Activated naive CD8-positive, alpha-beta T cell treated with anti-CD3 and anti-CD28 coated beads for 36 hours (primary cell): ENCODE results near the gene ALOX12B. TPM values are rescaled to one million over a fixed set of nuclear protein-coding genes. Genes with fewer than 3 reads are reported as not detected.
"Not testable (repeated sequence)": the region's sequence is repeated elsewhere in the genome, so short reads cannot be mapped to it uniquely, and the experiment has no call there.

Experiments
- DNase-seq: peaks from one replicate; pipeline ENCODE4 v3.0.0; 2021
- H3K27ac Mint-ChIP-seq: one replicate; pipeline ENCODE4 v1.8.0; 2022; ENCODE audit warnings: mild to moderate bottlenecking, moderate library complexity, mixed read lengths
- H3K27me3 Mint-ChIP-seq: one replicate; pipeline ENCODE4 v1.8.0; 2022; ENCODE audit warnings: mild to moderate bottlenecking, mixed read lengths
- H3K36me3 Mint-ChIP-seq: one replicate; pipeline ENCODE4 v1.8.0; 2021; ENCODE audit warnings: mild to moderate bottlenecking, mixed read lengths
- H3K4me1 Mint-ChIP-seq: one replicate; pipeline ENCODE4 v1.8.0; 2021; ENCODE audit warnings: mixed read lengths
- H3K4me3 Mint-ChIP-seq: one replicate; pipeline ENCODE4 v1.8.0; 2022; ENCODE audit warnings: mild to moderate bottlenecking, moderate library complexity, mixed read lengths
- H3K9me3 Mint-ChIP-seq: one replicate; pipeline ENCODE4 v1.8.0; 2022; ENCODE audit warnings: mixed read lengths
- total RNA-seq, 2 experiments: library from RNA; stranded (reverse); gene quantifications; one replicate each; pipeline ENCODE4 v1.2.3, GENCODE V29; 2021

ALOX12B gene
- total RNA-seq, 2 experiments from 2014 or later: 3.7 to 4.1 TPM

DNA sequence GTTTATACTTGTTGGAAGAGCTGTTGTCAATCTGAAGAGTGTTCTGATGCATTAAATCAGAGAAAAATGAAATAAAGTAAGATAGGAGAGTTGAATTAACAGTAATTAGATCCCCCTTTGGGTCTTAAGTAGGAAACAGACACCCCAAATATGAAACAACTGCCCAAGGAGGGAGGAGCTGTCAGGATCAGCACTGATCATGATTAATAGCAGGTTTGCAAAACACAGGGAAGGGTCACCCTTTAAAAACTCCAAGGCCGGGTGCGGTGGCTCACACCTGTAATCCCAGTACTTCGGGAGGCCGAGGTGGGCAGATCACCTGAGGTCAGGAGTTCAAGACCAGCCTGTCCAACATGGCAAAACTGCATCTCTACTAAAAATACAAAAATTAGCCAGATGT lies 19.5 kb upstream of the ALOX12B start:
- not testable (repeated sequence) for H3K4me1 Mint-ChIP-seq, H3K27me3 Mint-ChIP-seq

DNA sequence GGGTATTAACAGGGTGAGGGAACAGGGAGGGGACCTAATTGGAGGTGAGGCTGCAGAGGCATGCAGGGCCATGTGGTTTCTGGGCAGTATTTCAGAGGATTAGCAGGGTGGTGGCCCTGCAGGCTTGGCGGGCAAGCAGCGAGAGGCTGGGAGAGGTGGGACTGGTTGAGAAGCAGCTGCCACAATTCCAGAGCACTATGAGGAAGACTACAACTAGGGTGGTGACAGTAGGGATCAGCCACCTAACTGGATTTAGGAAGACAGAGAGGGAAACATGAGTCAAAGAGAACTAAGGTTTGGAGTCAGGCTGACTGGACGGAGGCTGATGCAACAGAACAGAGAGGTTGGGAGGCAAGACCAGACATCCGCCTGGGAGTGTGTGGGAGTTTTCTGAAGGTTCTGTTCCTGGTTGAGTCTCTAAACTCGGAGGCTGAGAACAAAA lies 18.5 kb upstream of the ALOX12B start:
- no peak for DNase-seq
- H3K9me3 Mint-ChIP-seq: no peaks in the 10 kb centered on the region
- H3K4me1 Mint-ChIP-seq: peaks cover 2% of the 10 kb centered on the region
- no peak overlapping the region for H3K4me3 Mint-ChIP-seq
- H3K27me3 Mint-ChIP-seq: no peaks in the 10 kb centered on the region
- H3K27ac Mint-ChIP-seq: no peak overlapping the region
- no peaks in the 10 kb centered on the region for H3K36me3 Mint-ChIP-seq

More for the DNA sequence above, 19.5 kb upstream of the ALOX12B start:
- H3K27ac Mint-ChIP-seq, DNase-seq, H3K4me3 Mint-ChIP-seq, H3K9me3 Mint-ChIP-seq, H3K36me3 Mint-ChIP-seq: not testable (repeated sequence)

DNA sequence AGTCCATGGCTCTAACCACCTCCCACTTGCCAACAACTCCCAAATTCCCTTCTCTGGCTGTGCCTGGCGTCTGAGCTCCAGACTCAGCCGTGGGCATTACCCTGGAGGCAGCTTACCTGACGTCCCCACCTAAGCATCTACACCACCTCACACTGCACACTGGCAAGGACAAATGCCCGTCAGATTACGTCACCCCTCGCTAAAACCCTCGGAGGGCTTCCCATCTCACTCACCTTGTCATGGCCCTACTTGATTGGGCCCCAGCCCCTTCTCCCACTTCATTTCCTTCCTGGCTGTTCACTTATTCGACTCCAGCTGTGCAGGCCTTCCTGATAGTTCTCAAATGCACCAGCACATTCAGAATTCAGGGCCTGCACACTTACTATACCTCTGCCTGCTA lies 17.4 kb upstream of the ALOX12B start:
- H3K27me3 Mint-ChIP-seq: no peaks in the 10 kb centered on the region
- no peak for DNase-seq
- no peaks in the 10 kb centered on the region for H3K4me1 Mint-ChIP-seq
- H3K4me3 Mint-ChIP-seq: no peak overlapping the region
- no peaks in the 10 kb centered on the region for H3K9me3 Mint-ChIP-seq
- H3K27ac Mint-ChIP-seq: no peak overlapping the region
- no peaks in the 10 kb centered on the region for H3K36me3 Mint-ChIP-seq

DNA sequence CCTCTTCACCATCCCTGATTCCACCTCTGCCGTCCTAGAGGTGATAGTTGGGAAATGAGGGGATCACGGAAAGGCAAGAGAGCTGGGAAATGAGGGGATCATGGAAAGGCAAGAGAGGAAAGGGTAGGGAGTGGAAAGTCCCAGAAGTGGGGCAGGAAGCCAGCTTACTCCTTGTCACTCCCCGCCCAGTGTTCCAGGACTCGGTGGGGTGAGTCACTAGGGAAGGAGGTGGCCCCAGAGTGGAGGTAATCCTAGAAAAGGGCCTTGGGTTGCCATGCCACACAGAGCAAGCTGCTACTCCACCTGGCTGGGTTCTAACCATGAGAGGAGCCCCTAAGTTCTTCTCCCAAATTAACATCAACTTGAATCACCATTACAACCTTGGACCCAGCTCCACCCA lies 16.0 kb upstream of the ALOX12B start:
- DNase-seq: no peak
- no peak overlapping the region for H3K4me3 Mint-ChIP-seq
- H3K9me3 Mint-ChIP-seq: no peaks in the 10 kb centered on the region
- H3K36me3 Mint-ChIP-seq: no peaks in the 10 kb centered on the region
- no peaks in the 10 kb centered on the region for H3K27me3 Mint-ChIP-seq
- H3K27ac Mint-ChIP-seq: no peak overlapping the region
- H3K4me1 Mint-ChIP-seq: no peaks in the 10 kb centered on the region

DNA sequence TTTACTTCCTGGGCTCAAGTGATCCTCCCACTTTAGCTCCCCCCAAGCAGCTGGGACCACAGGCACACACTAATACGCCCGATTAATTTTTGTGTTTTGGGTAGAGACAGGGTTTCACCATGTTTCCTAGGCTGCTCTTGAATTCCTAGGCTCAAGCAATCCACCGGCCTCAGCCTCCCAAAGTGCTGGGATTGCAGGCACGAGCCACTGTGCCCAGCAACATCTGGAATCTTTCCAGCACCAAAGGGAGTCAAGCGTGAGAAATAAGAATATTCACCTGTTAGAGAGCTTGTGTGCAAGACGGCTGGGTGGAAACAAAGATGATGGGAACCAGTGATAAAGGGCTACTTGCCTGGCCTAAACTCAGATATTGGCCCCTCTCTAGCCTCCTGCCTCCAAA lies 14.2 kb upstream of the ALOX12B start:
- H3K27ac Mint-ChIP-seq: no peak overlapping the region
- H3K36me3 Mint-ChIP-seq: no peaks in the 10 kb centered on the region
- H3K9me3 Mint-ChIP-seq: no peaks in the 10 kb centered on the region
- H3K27me3 Mint-ChIP-seq: no peaks in the 10 kb centered on the region
- no peak for DNase-seq
- no peak overlapping the region for H3K4me3 Mint-ChIP-seq
- no peaks in the 10 kb centered on the region for H3K4me1 Mint-ChIP-seq

DNA sequence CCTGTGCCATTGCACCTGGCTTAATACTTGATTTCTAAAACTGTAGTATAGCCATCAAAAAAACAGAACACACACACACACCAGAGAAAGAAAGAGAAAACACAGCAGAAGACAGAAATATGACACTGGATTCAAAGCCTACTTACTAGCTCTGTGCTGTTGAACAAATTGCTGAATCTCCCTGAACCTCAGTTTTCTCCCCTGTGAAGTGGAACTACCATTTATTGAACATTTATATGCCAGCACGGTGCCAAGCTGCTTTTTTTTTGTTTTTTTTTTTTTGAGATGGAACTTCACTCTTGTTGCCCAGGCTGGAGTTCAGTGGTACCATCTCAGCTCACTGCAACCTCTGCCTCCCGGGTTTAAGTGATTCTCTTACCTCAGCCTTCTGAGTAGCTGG lies 13.2 kb upstream of the ALOX12B start:
- Mint-ChIP-seq H3K36me3 (no peaks in the 10 kb centered on the region), H3K27me3 (peaks cover 4% of the 10 kb centered on the region), H3K9me3 (no peaks in the 10 kb centered on the region), H3K4me1 (no peaks in the 10 kb centered on the region), H3K27ac (no peak overlapping the region), H3K4me3 (no peak overlapping the region)
- DNase-seq: no peak

DNA sequence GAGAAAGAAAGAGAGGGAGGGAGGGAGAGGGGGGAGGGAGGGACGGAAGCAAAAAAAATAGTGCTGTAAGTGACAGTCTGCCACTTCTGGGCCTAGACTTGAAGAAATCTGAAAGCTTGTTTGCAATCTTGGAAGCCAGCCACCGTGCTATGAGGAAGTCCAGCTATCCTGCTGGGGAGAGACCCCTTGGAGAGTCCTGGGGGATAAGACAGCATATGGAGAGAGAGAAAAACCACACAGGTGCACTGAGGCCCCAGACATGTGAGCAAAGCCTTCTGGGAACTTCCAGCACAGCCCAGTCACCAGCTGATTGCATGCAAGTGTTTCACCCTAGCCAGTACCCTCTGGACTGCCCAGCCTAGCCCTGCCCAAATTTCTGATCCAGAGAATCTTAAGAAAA lies 12.6 kb upstream of the ALOX12B start:
- H3K9me3 Mint-ChIP-seq: no peaks in the 10 kb centered on the region
- H3K4me1 Mint-ChIP-seq: no peaks in the 10 kb centered on the region
- no peak for DNase-seq
- peaks cover 4% of the 10 kb centered on the region for H3K27me3 Mint-ChIP-seq
- H3K27ac Mint-ChIP-seq: no peak overlapping the region
- no peak overlapping the region for H3K4me3 Mint-ChIP-seq
- H3K36me3 Mint-ChIP-seq: no peaks in the 10 kb centered on the region

DNA sequence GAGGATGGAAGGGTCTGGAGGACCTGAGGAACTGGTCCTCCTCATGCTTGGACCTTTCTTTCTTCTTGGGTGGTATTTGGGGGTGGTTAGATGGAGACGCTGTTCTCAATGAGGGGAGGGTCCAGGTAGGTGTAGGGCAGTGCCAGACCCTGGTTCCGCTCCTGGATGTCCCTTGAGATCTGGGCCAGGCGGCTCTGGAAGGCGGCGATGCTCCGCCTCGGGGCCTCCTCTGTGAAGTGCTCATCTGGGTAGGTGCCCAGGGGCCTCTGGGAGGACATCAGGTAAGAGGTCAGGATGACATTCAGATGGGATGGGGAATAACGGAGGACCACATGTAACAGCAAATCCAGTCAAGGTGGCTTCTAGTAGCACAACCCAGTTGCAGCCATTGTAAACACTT lies 9.0 kb upstream of the ALOX12B start:
- H3K27ac Mint-ChIP-seq: no peak overlapping the region
- H3K36me3 Mint-ChIP-seq: no peaks in the 10 kb centered on the region
- H3K9me3 Mint-ChIP-seq: no peaks in the 10 kb centered on the region
- DNase-seq: no peak
- no peak overlapping the region for H3K4me3 Mint-ChIP-seq
- peaks cover 14% of the 10 kb centered on the region for H3K27me3 Mint-ChIP-seq
- peaks cover 8% of the 10 kb centered on the region for H3K4me1 Mint-ChIP-seq

DNA sequence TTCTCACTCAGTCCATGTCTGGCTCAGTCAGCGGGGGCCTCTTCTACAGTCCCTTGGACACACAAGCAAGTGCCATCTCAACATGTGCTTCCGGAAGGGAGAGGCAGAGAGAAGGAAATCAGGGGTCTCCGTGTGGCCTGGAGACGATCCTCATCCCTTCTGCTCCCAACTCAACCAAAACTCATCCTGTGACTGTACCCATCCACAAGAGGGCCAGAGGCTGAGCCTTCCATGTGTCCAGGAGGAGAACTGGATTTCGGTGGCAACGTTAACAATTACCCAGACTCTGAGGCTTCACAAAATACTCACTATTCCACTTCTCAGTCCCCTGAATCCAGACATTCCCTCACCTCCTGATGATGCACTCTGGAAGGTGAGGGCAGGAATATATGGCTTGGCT lies 7.8 kb upstream of the ALOX12B start:
- Mint-ChIP-seq H3K27ac (no peak overlapping the region), H3K36me3 (no peaks in the 10 kb centered on the region), H3K9me3 (no peaks in the 10 kb centered on the region), H3K27me3 (peaks cover 23% of the 10 kb centered on the region), H3K4me3 (no peak overlapping the region), H3K4me1 (peaks cover 10% of the 10 kb centered on the region)
- DNase-seq: no peak

DNA sequence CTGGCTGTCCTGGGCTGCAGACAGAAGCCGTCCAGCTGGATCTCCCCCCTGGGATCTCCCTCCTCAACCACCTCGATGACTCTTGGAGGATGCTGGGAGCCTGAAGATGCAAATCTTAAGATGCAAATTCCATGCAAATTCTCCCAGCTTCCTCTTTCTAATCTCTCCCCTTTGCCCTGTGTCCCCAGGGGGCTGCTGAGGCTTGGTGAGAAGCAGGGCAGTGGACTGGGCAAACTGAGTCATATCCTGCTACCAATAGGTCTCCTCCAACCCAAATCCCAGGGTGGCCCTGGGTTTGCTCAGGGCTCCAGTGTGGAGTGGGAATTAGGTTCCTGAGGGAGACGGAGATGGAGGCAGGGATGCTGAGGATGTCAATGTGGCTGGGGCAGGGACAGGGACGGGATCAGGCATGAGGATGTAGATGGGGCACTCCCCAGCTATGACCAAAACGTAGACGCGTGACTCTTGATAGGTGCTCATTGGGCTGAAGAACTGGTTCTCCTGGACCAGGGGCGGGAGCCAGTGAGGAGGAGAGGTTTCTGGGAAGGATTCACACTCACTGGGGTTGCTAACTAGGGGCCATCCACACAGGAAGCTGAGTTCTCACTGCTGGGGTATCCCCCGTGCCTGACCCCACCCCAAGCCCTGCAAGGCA lies 3.6 kb upstream of the ALOX12B start:
- Mint-ChIP-seq H3K27ac (no peak overlapping the region), H3K27me3 (peaks cover 31% of the 10 kb centered on the region), H3K4me3 (no peak overlapping the region), H3K36me3 (no peaks in the 10 kb centered on the region), H3K9me3 (no peaks in the 10 kb centered on the region), H3K4me1 (peaks cover 10% of the 10 kb centered on the region)
- DNase-seq: no peak

DNA sequence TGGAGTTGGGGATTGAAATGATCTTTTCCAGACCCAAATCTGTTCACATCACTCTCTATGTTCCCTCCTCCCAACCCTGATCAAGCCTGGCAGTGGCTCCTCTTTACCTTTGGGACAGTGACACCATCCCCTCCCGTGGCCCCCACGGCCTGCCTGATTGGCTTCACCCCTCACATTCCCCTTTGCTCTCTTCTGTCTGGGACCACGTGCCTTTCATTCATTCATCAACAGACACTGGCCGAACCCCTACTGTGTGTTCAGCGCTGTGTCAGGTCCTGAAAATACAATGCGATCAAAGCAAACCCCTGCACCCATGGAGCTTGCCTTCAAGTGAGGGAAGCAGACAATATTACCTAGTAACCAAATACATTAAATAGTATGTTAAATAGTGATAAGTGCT lies 2.2 kb upstream of the ALOX12B start:
- H3K27me3 Mint-ChIP-seq: peaks cover 31% of the 10 kb centered on the region
- peaks cover 8% of the 10 kb centered on the region for H3K4me1 Mint-ChIP-seq
- H3K36me3 Mint-ChIP-seq: no peaks in the 10 kb centered on the region
- no peak for DNase-seq
- H3K27ac Mint-ChIP-seq: no peak overlapping the region
- no peak overlapping the region for H3K4me3 Mint-ChIP-seq
- no peaks in the 10 kb centered on the region for H3K9me3 Mint-ChIP-seq

DNA sequence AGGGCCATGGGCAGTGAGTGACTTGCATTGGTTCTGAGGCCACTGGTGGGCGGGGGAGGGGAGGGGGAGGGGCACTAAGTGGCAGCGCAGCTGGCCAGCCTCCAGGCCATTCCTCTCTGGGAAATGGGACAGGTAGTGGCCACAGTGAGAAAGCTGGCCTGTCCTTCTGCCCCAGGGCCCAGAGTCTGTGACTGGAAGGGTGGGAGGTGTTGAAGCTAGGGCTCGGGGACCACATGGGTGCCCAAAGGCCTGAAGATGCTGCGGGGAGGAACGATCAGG lies 375 bp upstream of the ALOX12B start:
- Mint-ChIP-seq H3K4me3 (no peak overlapping the region), H3K27me3 (peaks cover 31% of the 10 kb centered on the region), H3K27ac (no peak overlapping the region), H3K4me1 (peaks cover 2% of the 10 kb centered on the region), H3K36me3 (no peaks in the 10 kb centered on the region), H3K9me3 (no peaks in the 10 kb centered on the region)
- DNase-seq: no peak

DNA sequence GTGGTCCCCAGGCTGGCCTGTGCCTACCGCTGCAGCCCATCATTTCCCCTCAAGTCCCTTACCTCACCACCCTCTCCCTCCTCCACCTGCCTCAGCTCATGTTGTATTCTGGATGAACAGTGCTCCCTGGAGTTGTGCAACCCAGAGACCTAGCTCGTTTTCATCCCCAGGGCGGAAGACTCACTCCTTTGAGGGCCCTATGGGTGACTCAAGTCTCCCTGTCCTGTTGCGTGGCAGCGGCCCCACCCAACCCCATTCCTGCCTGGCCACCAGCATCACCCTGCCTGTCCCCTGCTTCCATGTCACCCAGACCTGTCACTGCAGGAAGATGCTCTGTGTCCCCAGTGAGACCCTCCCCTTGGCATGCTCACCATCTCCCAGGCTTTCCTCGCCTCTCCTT lies 3.3 kb downstream of the ALOX12B start:
- Mint-ChIP-seq H3K9me3 (no peaks in the 10 kb centered on the region), H3K27ac (no peak overlapping the region), H3K4me3 (no peak overlapping the region), H3K27me3 (peaks cover 6% of the 10 kb centered on the region), H3K4me1 (peaks cover 10% of the 10 kb centered on the region), H3K36me3 (peaks cover 11% of the 10 kb centered on the region)
- no peak for DNase-seq

DNA sequence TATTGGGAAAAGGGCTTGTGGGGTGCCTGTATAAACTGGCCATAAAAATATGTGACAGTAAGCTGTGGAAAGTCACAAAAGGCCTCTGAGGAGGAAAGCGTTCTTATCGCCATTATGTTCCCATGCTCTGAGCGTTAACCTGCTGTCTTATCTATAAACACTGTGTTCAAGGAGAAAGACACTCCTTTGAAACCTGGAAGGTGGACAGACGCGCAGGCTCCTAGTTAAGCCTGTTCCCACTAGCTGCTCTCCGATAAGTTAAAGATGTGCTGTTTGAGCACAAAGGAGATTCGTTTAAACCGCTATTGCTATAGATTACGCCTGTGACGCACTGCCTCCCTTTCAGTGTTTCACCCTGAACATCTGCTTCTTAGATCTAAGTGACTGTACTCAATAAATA lies 5.2 kb downstream of the ALOX12B start:
- Mint-ChIP-seq H3K4me1 (peaks cover 14% of the 10 kb centered on the region), H3K27ac (no peak overlapping the region)
- no peak for DNase-seq

DNA sequence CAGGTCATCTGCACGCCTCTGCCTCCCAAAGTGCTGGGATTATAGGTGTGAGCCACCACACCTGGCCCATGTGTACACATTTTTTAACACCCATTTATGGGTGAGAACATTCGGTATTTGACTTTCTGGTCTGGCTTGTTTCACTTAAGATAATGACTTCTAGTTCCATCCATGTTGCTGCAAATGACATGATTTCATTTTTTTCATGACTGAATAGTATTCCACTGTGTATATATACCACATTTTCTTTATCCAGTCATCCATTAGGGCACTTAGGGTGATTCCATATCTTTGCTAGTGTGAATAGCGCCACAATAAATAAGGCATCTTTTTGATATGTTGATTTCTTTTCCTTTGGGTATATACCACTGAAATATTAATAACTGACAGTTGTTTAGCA lies 5.6 kb downstream of the ALOX12B start:
- no peaks in the 10 kb centered on the region for H3K9me3 Mint-ChIP-seq
- no peak for DNase-seq
- peaks cover 11% of the 10 kb centered on the region for H3K36me3 Mint-ChIP-seq
- H3K4me1 Mint-ChIP-seq: peaks cover 14% of the 10 kb centered on the region
- H3K27ac Mint-ChIP-seq: no peak overlapping the region
- no peaks in the 10 kb centered on the region for H3K27me3 Mint-ChIP-seq
- no peak overlapping the region for H3K4me3 Mint-ChIP-seq

More for the DNA sequence above, 5.2 kb downstream of the ALOX12B start:
- Mint-ChIP-seq H3K9me3 (no peaks in the 10 kb centered on the region), H3K27me3 (no peaks in the 10 kb centered on the region), H3K36me3 (peaks cover 11% of the 10 kb centered on the region), H3K4me3 (no peak overlapping the region)

DNA sequence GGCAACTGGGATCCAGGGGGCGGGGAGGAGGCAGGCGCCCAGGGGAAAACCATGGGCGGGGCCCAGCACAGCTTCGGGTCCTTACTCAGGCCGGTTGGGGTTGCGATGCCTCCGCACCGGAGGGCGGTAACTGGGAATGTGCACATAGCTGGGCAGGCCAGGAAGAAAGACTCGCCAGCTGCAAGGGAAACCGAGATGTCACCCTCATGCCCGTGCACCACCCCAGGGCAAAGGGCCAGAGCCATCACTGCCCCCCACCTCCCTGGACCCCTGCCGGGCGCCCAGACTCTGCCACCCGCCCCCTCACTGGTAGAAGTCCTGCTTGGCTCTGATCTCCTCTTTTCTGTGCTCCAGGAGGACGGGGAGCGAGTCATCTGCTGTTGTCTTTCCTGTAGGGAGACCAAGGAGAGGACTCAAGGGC lies 6.7 kb downstream of the ALOX12B start:
- Mint-ChIP-seq H3K4me3 (peak overlapping the region; percentile 90), H3K9me3 (no peaks in the 10 kb centered on the region), H3K36me3 (peaks cover 11% of the 10 kb centered on the region), H3K27ac (no peak overlapping the region), H3K27me3 (no peaks in the 10 kb centered on the region), H3K4me1 (peaks cover 14% of the 10 kb centered on the region)
- no peak for DNase-seq
